Lung (tissue), 12 donors: ENCODE data around the gene HOXD13. TPM values are rescaled to one million over a fixed set of nuclear protein-coding genes. Genes with fewer than 3 reads are reported as not detected.

Source experiments
- ATAC-seq: fragments of 200-7000 bp; cut with Tn5 transposase; one replicate; pipeline ENCODE4 v1.9.1; 2020; ENCODE audit warnings: moderate number of reproducible peaks; ENCODE audit not compliant: insufficient read depth, low FRiP score
- DNase-seq, 3 donors: peaks; one replicate each; pipeline ENCODE4 v3.0.0-alpha.2; 2013 to 2017
- H3K27ac ChIP-seq, 2 donors: one replicate each; pipeline ENCODE4 v1.5.1; 2013; ENCODE audit warnings: mild to moderate bottlenecking in 2 of 2, moderate library complexity in 2 of 2, control low read depth in 1 of 2, inconsistent platforms in 1 of 2, low read depth in 1 of 2, low read length in 1 of 2
- H3K27me3 ChIP-seq, 3 donors: one replicate each; pipeline ENCODE4 v1.5.1; 2013; ENCODE audit warnings: low read length in 2 of 3; ENCODE audit not compliant: control insufficient read depth in 3 of 3, insufficient read depth in 3 of 3
- H3K36me3 ChIP-seq, 4 donors: one replicate each; pipeline ENCODE4 v1.5.1; 2013; ENCODE audit warnings: low read length in 4 of 4, mild to moderate bottlenecking in 1 of 4, moderate library complexity in 1 of 4; ENCODE audit not compliant: control insufficient read depth in 4 of 4, insufficient read depth in 4 of 4
- H3K4me1 ChIP-seq, 5 donors: one replicate each; pipeline ENCODE4 v1.5.1; 2013; ENCODE audit warnings: low read length in 5 of 5, mild to moderate bottlenecking in 2 of 5, moderate library complexity in 1 of 5; ENCODE audit not compliant: control insufficient read depth in 5 of 5, insufficient read depth in 5 of 5
- H3K4me3 ChIP-seq: one replicate; pipeline ENCODE4 v1.5.1; 2013; ENCODE audit warnings: mild to moderate bottlenecking, control low read depth, moderate library complexity
- H3K9ac ChIP-seq, 2 donors: one replicate each; pipeline ENCODE4 v1.5.1; 2013; ENCODE audit warnings: low read length in 2 of 2, control low read depth in 1 of 2; ENCODE audit not compliant: insufficient read depth in 1 of 2
- H3K9me3 ChIP-seq, 4 donors: one replicate each; pipeline ENCODE4 v1.5.1; 2013; ENCODE audit warnings: low read length in 3 of 4, mild to moderate bottlenecking in 1 of 4, moderate library complexity in 1 of 4; ENCODE audit not compliant: control insufficient read depth in 4 of 4, insufficient read depth in 3 of 4
- WGBS, 2 donors: extraction: QIAGEN DNeasy Blood & Tissue Kit; methylation state at CpG; one replicate each; pipeline ENCODE4 v1.1.7; 2013; 5-methylcytosine and 5-hydroxymethylcytosine counted together
- polyA plus RNA-seq, 2 donors: library from polyadenylated mRNA; stranded (reverse); fragments of 200-250 nt; gene quantifications; one replicate each; pipeline ENCODE4 v1.2.1, GENCODE V29; 2013
- total RNA-seq, 2 donors: library from RNA; depleted of rRNA in 1 of 2; stranded (reverse); fragments of >200 nt in 1 of 2; gene quantifications; one replicate each; pipeline ENCODE4 v1.2.1, GENCODE V29; 2014 to 2021
- TF ChIP-seq, protein P1 (sequence below): IDR thresholded peaks from 2 replicates; pipeline ENCODE4 v1.5.1; 2012; ENCODE audit warnings: mild to moderate bottlenecking; ENCODE audit errors: control extremely low read depth, extremely low read depth
- donor health status: control.
- donor health status: control.
- donor health status: Bipolar disorder and iron deficiency.
- donor health status: healthy.
- donor health status: DM: yes; HTN: yes; CAD: no.

Gene HOXD13
- total and polyA plus RNA-seq, 4 donors: not detected

DNA sequence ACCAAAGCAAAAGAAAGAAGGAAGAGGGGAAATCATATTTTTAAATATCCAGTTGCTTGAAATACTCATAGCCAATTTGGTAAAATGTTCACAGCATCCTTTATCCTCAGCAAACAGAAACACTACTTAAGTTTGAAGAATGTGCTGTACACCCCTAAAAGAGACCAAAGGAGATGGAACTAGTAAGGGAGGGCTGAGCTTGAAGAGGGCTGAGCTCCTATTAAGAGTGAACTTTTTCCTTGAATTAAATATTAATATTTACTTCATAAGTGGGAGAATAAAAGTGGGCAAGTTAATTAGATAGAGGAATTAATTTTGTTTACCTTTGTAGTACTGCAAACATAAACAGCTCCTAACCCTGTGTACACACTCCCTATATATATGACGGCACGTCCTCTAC is 15.7 kb upstream of the HOXD13 start:
- peak in 1 of 3 donors; percentile 55 for DNase-seq
- no peak overlapping the region for H3K9ac ChIP-seq
- H3K27me3 ChIP-seq: peaks cover 16 to 94% (median 93%) of the 10 kb centered on the region in 3 donors
- H3K9me3 ChIP-seq: peaks cover 0 to 17% (median 0%) of the 10 kb centered on the region in 4 donors
- TF ChIP-seq, protein P1, sequence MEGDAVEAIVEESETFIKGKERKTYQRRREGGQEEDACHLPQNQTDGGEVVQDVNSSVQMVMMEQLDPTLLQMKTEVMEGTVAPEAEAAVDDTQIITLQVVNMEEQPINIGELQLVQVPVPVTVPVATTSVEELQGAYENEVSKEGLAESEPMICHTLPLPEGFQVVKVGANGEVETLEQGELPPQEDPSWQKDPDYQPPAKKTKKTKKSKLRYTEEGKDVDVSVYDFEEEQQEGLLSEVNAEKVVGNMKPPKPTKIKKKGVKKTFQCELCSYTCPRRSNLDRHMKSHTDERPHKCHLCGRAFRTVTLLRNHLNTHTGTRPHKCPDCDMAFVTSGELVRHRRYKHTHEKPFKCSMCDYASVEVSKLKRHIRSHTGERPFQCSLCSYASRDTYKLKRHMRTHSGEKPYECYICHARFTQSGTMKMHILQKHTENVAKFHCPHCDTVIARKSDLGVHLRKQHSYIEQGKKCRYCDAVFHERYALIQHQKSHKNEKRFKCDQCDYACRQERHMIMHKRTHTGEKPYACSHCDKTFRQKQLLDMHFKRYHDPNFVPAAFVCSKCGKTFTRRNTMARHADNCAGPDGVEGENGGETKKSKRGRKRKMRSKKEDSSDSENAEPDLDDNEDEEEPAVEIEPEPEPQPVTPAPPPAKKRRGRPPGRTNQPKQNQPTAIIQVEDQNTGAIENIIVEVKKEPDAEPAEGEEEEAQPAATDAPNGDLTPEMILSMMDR: no peak
- WGBS, 2 donors: 17 to 31% methylated on average over 2 of the region's 2 CpGs
- no peak for ATAC-seq
- no peaks in the 10 kb centered on the region for H3K36me3 ChIP-seq
- peaks cover 0 to 12% (median 4%) of the 10 kb centered on the region in 5 donors for H3K4me1 ChIP-seq
- no peak overlapping the region for H3K4me3 ChIP-seq
- no peak overlapping the region for H3K27ac ChIP-seq

DNA sequence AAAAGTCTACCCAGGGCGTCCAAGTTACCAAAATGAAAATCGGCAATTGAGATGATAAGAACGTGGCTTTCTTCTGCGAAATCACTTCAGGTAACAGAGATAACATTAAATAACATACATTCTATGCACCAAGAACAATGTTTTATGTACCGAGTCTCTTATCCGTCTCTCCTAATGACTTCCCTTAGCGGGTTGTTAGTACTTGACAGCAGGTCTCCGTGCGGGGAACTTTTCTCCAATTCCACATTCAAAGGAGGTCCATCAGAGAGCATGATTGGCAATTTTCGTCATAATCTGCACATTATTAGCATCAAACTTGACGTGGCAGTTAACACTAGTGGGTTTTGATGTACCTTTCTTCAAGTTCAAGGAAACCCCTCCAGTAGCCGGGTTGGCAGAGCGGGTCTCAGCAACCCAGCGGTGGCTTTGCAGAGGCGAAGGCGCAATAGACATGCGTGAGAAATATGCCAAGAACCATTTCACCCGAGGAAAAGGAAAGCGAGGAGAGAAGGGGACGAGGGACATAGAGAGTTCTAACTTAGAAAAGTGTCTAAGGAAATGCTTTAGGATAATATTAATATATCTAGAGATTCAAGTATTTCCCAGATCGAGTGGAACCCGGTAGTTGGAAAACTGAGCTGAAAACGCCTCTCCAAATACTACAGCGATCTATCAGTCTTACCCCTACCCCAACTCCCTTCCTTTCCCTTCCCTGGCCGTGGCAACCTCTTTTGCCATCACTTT is 13.8 kb upstream of the HOXD13 start:
- Histone ChIP-seq H3K4me1 (peaks cover 0 to 10% (median 7%) of the 10 kb centered on the region in 5 donors), H3K4me3 (no peak overlapping the region), H3K27ac (no peak overlapping the region), H3K36me3 (no peaks in the 10 kb centered on the region), H3K9ac (no peak overlapping the region), H3K27me3 (peaks cover 22 to 94% (median 92%) of the 10 kb centered on the region in 3 donors), H3K9me3 (peaks cover 0 to 23% (median 0%) of the 10 kb centered on the region in 4 donors)
- DNase-seq: peak in 2 of 3 donors; percentile 21 to 35
- WGBS, 2 donors: 7 to 9% methylated on average over 25 of the region's 25 CpGs
- TF ChIP-seq, protein P1: no peak
- no peak for ATAC-seq

DNA sequence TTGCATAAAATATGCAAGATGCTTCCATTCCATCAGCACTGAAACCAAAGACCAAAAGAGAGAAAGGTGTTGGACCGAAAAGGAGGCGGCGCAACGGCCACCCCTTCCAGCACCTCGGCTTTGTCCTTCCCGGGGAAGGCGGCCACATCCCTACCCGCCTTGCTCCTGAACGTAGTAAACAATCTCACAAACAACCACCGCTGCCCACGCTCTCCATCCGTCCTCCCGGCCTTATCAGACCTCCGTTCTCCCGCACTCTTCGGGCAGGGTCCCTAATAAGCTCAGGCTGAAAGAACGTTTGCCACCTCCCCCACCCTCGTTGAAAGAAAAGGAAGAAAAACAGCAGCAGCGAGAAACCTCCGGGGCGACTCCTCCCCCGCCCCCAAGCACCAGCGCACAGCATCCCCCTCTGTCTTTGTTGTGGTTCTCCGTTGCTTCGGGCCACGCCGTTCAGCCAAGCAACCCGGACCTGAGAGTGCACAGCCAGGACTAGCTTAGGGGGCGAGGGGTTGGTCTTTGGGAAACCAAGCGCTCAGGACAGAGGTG is 13.2 kb upstream of the HOXD13 start:
- Histone ChIP-seq H3K27ac (no peak overlapping the region), H3K4me1 (peaks cover 0 to 10% (median 7%) of the 10 kb centered on the region in 5 donors), H3K27me3 (peaks cover 17 to 94% (median 92%) of the 10 kb centered on the region in 3 donors), H3K9me3 (peaks cover 0 to 23% (median 0%) of the 10 kb centered on the region in 4 donors), H3K36me3 (no peaks in the 10 kb centered on the region), H3K4me3 (no peak overlapping the region), H3K9ac (no peak overlapping the region)
- TF ChIP-seq, protein P1: no peak
- ATAC-seq: no peak
- peak; percentile 19 to 44 (median 23) for DNase-seq
- WGBS, 2 donors: 8% methylated on average over 30 of the region's 30 CpGs
